Naive B cell (primary cell): Measurements from ENCODE around the gene PLPPR2. TPM values are rescaled to one million over a fixed set of nuclear protein-coding genes. Genes with fewer than 3 reads are reported as not detected.
"Not testable (repeated sequence)": the region's sequence is repeated elsewhere in the genome, so short reads cannot be mapped to it uniquely, and the experiment has no call there.

Source experiments
- ATAC-seq, 2 donors: fragments of 150-1000 bp; cut with Tn5 transposase; 2 replicates each; pipeline ENCODE4 v1.10.0; 2021; ENCODE audit warnings: low read depth in 2 of 2, mild to moderate bottlenecking in 2 of 2, moderate library complexity in 2 of 2
- DNase-seq: peaks from one replicate; pipeline ENCODE4 v3.0.0; 2022
- H3K27ac Mint-ChIP-seq, 6 donors: one replicate each; pipeline ENCODE4 v1.8.0; 2020 to 2022; ENCODE audit warnings: mild to moderate bottlenecking in 6 of 6, mixed read lengths in 6 of 6, moderate library complexity in 5 of 6, inconsistent platforms in 2 of 6
- H3K27me3 Mint-ChIP-seq, 3 donors: one replicate each; pipeline ENCODE4 v1.8.0; 2021 to 2022; ENCODE audit warnings: mixed read lengths in 3 of 3, mild to moderate bottlenecking in 1 of 3
- H3K36me3 Mint-ChIP-seq, 2 donors: one replicate each; pipeline ENCODE4 v1.8.0; 2020 to 2022; ENCODE audit warnings: mixed read lengths in 2 of 2, inconsistent platforms in 1 of 2, mild to moderate bottlenecking in 1 of 2
- H3K4me1 Mint-ChIP-seq, 3 donors: one replicate each; pipeline ENCODE4 v1.8.0; 2020 to 2022; ENCODE audit warnings: mixed read lengths in 3 of 3, inconsistent platforms in 1 of 3, mild to moderate bottlenecking in 1 of 3, moderate library complexity in 1 of 3
- H3K4me3 Mint-ChIP-seq, 8 donors: one replicate each; pipeline ENCODE4 v1.8.0; 2020 to 2022; ENCODE audit warnings: mild to moderate bottlenecking in 8 of 8, mixed read lengths in 8 of 8, moderate library complexity in 8 of 8, inconsistent platforms in 2 of 8
- H3K9me3 Mint-ChIP-seq, 7 donors: one replicate each; pipeline ENCODE4 v1.8.0; 2020 to 2022; ENCODE audit warnings: mixed read lengths in 7 of 7, mild to moderate bottlenecking in 5 of 7, inconsistent platforms in 2 of 7, moderate library complexity in 1 of 7
- polyA plus RNA-seq, 6 donors: library from polyadenylated mRNA; unstranded; fragments of 300-500 nt; fragmentation: Illumina TruSeq; gene quantifications; one replicate each; pipeline ENCODE4 v1.2.3, GENCODE V29; 2021; ENCODE audit warnings: low read depth in 6 of 6

Gene PLPPR2
- polyA plus RNA-seq, 6 donors from 2014 or later, result 0.56 to 0.69 TPM; not detected in 4

DNA sequence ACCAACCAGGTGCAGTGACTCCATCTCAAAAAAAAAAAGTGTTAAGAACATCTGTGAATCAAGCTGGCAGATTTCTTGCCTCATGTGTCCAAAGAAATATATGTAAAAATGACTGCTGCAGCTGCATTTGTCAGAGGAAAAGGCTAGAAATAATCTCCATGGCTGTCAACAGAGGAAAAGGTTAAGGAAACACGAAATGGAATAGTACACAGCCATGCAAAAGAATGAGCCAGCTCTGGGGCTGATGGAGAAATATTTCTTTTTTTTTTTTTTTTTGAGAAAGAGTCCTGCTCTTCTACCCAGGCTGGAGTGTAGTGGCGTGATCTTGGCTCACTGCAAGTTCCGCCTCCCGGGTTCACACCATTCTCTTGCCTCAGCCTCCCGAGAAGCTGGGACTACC, 22.4 kb upstream of the PLPPR2 start:
- DNase-seq, result no peak
- ATAC-seq, result no peak
- Mint-ChIP-seq H3K27ac (no peak overlapping the region), H3K4me3 (no peak overlapping the region), H3K36me3 (peaks cover 12 to 18% of the 10 kb centered on the region in 2 donors), H3K4me1 (peaks cover 1 to 10% (median 8%) of the 10 kb centered on the region in 3 donors), H3K9me3 (peaks cover 0 to 6% (median 0%) of the 10 kb centered on the region in 7 donors), H3K27me3 (no peaks in the 10 kb centered on the region)

DNA sequence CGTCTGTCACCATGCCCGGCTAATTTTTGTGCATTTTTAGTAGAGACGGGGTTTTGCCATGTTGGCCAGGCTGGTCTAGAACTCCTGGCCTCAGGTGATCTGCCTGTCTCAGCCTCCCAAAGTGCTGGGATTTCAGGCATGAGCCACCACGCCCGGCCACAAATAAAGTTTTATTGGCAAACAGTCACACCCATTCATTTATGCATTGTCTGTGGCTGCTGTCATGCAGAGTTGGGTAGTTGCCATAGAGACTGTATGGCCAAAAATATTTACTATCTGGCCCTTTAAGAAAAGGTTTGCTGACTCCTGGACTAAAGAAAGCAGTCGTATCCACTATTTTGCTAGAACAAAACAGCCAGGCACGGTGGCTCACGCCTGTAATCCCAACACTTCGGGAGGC, 21.4 kb upstream of the PLPPR2 start:
- not testable (repeated sequence) for H3K4me3 Mint-ChIP-seq, H3K9me3 Mint-ChIP-seq, H3K27me3 Mint-ChIP-seq, DNase-seq
- Mint-ChIP-seq H3K27ac (peak overlapping the region in 1 of 6 donors; percentile 78), H3K4me1 (peaks cover 8 to 18% (median 18%) of the 10 kb centered on the region in 3 donors), H3K36me3 (peaks cover 12 to 18% of the 10 kb centered on the region in 2 donors)
- ATAC-seq, result peak in 1 of 2 donors; percentile 38

DNA sequence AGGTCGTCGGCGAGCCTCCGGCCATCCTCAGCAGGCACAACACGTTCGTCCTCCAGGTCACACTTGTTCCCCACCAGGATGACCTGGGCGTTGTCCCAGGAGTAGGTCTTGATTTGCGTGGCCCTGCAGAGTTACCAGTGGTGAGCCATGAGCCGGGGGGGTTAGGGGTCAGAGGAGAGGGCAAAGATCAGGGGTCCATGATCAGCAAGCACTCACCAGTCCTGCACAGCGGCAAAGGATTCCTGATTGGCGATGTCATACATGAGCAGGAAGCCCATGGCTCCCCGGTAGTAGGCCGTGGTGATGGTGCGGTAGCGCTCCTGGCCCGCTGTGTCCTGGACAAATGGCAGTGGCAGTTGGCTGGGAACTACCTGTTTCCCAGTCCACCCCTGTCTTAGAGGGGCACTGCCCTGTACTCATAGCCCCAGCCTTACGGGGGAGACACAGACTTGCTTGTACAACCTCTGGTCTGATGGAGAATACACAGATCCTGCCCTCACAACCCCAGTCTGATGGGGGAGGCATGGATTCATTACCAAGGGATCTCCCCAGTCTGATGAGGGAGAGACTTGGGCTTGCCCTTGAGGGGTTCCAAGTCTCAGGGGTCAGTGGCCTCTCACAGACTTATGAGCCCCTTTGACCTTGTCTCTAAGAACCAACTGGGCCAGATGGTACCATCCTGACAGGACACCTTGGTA, 19.6 kb upstream of the PLPPR2 start:
- H3K27me3 Mint-ChIP-seq, result no peaks in the 10 kb centered on the region
- peaks cover 0 to 6% (median 0%) of the 10 kb centered on the region in 7 donors for H3K9me3 Mint-ChIP-seq
- no peak for DNase-seq
- no peak for ATAC-seq
- peaks cover 12 to 18% of the 10 kb centered on the region in 2 donors for H3K36me3 Mint-ChIP-seq
- H3K27ac Mint-ChIP-seq, result peak overlapping the region in 2 of 6 donors; percentile 69 to 91
- H3K4me3 Mint-ChIP-seq, result peak overlapping the region in 2 of 8 donors; percentile 27 to 35
- peaks cover 12 to 28% (median 27%) of the 10 kb centered on the region in 3 donors for H3K4me1 Mint-ChIP-seq

DNA sequence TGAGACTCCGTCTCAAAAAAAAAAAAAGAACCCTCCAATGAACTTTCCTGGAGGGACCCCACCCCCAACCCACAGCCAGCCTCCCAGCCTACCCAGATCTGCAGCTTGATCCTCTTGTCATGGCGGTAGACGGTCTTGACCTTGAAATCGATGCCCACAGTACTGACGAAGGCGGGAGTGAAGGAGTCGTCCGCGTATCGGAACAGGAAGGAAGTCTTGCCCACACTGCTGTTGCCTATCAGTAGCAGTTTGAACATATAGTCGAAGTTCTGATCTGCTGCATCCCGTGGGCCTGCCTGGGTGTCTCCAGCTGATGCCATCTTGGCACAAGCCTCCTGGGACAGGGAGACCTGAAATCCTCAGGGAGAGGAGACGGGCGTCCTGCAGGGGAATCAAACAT, 18.2 kb upstream of the PLPPR2 start:
- H3K27ac Mint-ChIP-seq, result peak overlapping the region in 1 of 6 donors; percentile 24
- peak overlapping the region in 3 of 8 donors; percentile 1 to 65 (median 64) for H3K4me3 Mint-ChIP-seq
- H3K27me3 Mint-ChIP-seq, result no peaks in the 10 kb centered on the region
- peaks cover 12 to 18% of the 10 kb centered on the region in 2 donors for H3K36me3 Mint-ChIP-seq
- H3K9me3 Mint-ChIP-seq, result peaks cover 0 to 6% (median 0%) of the 10 kb centered on the region in 7 donors
- DNase-seq, result no peak
- ATAC-seq, result peak in 1 of 2 donors; percentile 32
- H3K4me1 Mint-ChIP-seq, result peaks cover 12 to 28% (median 27%) of the 10 kb centered on the region in 3 donors

DNA sequence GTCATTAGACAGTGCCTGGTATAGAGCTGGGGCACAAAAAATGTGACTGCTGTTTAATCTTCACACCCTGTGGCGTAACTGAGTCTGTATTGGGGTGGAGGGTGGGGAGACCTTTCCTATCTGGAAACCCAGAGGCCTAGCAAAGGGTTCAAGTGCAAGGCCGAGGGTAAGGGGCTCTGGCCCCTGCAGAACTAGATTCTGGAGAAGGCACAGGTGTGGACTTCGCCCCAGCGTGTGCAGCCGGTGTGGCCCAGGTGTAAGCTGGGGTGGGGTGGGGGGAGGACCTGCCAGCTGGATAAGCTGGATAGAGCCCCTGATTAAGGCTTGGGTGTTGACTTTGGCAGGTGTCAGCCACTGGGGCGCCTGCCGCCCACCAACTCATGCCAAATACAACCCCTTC, 17.1 kb upstream of the PLPPR2 start:
- H3K4me1 Mint-ChIP-seq, result peaks cover 12 to 28% (median 27%) of the 10 kb centered on the region in 3 donors

DNA sequence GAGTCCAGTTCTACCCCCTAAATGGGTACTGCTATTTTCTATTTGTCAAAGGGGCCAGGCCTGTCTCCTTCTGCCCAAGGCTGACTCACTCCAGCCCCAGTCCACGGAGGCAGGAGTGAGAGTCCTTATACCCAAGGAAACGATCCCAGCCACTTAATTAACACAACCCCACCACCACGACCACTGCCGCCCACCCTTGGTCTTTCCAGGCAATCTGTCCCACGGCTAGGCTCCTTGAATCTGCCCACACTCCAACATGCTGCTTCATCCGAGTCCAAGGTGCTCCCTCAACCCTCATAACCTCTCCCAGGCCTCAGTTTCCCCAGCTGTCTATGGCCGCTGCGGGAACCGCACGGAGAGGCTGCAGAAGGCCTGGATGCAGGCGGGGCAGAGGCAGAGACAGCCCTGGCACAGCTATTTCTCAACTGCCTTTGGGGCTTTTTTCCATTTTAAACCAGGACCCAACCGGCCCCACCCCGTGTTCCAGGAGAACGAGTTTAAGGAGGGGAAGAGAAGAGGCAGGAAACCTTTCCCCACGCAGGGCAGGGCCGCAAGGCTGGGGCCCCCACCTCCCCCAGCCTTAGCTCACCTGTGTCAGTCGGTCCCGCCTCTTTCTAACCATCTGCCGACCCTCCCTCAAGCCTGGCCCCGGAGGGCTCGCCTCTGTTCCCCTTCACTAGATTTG, 16.5 kb upstream of the PLPPR2 start:
- Mint-ChIP-seq H3K36me3 (peaks cover 6 to 8% of the 10 kb centered on the region in 2 donors), H3K27me3 (no peaks in the 10 kb centered on the region), H3K27ac (peak overlapping the region in 4 of 6 donors; percentile 29 to 69 (median 59)), H3K4me3 (peak overlapping the region; percentile 70 to 88 (median 86)), H3K9me3 (peaks cover 0 to 5% (median 0%) of the 10 kb centered on the region in 7 donors), H3K4me1 (peaks cover 12 to 28% (median 27%) of the 10 kb centered on the region in 3 donors)
- no peak for DNase-seq
- no peak for ATAC-seq

More for the DNA sequence above, 17.1 kb upstream of the PLPPR2 start:
- DNase-seq (no peak), ATAC-seq (no peak)
- H3K9me3 Mint-ChIP-seq, result peaks cover 0 to 5% (median 0%) of the 10 kb centered on the region in 7 donors
- H3K27ac Mint-ChIP-seq, result no peak overlapping the region
- H3K27me3 Mint-ChIP-seq, result no peaks in the 10 kb centered on the region
- peak overlapping the region in 4 of 8 donors; percentile 5 to 85 (median 58) for H3K4me3 Mint-ChIP-seq
- peaks cover 6 to 10% of the 10 kb centered on the region in 2 donors for H3K36me3 Mint-ChIP-seq

DNA sequence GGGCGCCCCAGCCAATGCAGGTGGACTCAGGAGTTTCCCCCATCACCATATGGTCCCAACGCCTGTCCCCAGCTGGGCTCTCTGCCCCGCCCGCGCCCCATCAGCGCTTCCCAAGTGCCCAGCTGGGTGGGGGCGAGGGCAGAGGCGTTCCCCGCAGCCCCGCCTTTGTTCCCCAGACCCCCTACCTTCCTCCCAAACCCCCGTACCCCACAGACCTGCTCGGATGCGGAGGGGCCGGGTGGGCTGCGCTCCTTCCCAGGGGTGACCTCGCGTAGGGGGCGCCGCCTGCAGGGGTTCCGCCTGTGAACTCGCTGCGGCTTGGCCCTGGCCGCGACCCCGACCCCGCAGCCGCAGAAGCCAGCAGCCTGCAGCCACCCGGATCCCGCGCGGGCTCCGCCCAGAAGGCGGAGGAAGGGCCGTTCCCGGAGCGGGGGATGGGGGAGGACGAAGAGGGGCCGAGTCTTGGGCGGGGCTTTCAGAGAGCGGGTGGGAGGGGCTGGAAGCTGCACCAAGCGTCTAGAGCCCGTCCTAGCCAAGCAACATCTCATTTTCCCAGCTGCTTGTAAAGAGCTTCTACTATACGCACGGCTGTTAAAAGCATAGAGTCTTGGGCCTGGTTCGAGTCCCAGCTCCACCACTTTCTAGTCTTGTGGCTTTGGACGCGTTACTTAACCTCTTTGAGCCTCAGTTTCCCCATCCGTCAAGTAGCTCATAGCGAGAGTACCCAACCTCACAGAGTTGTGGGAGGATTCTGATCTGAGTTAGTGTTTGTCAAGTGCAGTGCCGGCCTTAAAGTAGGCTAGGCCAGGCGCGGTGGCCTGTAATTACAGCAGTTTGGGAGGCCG, 15.8 kb upstream of the PLPPR2 start, which contains the start of gene RAB3D:
Gene RAB3D (minus strand): TSS at position 404 of the 845 bp plus-strand sequence. CDS start 2,258 bp downstream, outside the sequence.
- Mint-ChIP-seq H3K4me1 (peaks cover 15 to 31% (median 31%) of the 10 kb centered on the region in 3 donors), H3K27ac (peak within 1 kb of the TSS in 5 of 6 donors; percentile 29 to 69 (median 54)), H3K27me3 (no peaks in the 10 kb centered on the region), H3K9me3 (peaks cover 0 to 5% (median 0%) of the 10 kb centered on the region in 7 donors), H3K4me3 (peak within 1 kb of the TSS; percentile 70 to 88 (median 86)), H3K36me3 (peaks cover 6 to 8% of the 10 kb centered on the region in 2 donors)
- ATAC-seq (peak; percentile 89 to 90), DNase-seq (peak; percentile 59)

DNA sequence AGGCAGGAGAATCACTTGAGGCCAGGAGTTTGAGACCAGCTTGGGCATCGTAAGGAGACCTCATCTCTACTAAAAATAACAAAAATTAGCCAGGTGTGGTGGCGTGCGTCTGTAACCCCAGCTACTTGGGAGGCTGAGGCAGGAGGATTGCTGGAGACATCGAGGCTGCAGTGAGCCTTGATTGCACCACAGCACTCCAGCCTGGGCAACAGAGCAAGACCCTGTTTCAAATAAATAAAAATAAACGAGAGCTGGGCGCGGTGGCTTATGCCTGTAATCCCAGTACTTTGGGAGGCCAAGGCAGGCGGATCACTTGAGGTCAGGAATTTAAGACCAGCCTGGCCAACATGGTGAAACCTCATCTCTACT, 15.1 kb upstream of the PLPPR2 start:
- H3K36me3 Mint-ChIP-seq, DNase-seq, ATAC-seq, H3K27me3 Mint-ChIP-seq, H3K9me3 Mint-ChIP-seq: not testable (repeated sequence)
- Mint-ChIP-seq H3K27ac (peak overlapping the region in 1 of 6 donors; percentile 32), H3K4me3 (peak overlapping the region; percentile 70 to 88 (median 86)), H3K4me1 (peaks cover 18 to 37% (median 36%) of the 10 kb centered on the region in 3 donors)

DNA sequence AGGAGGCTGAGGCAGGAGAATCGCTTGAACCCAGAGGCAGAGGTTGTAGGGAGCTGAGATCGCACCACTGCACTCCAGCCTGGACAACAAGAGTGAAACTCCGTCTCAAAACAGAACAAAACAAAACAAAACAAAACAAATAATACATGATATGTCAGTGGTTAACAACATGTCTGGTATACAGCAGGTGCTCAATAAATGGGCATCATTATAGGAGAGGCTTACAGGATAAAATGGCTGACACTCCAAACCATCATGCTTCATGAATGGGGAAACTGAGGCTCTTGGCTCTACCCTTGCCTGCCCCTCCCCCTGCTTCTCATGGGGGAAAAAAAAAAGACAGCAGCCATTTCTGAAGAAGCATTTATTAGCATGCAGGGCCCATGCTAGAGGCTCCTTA, 12.8 kb upstream of the PLPPR2 start:
- Mint-ChIP-seq H3K36me3 (no peaks in the 10 kb centered on the region), H3K4me1 (peaks cover 41 to 55% (median 54%) of the 10 kb centered on the region in 3 donors), H3K9me3 (no peaks in the 10 kb centered on the region), H3K4me3 (peak overlapping the region in 3 of 8 donors; percentile 12 to 58 (median 37)), H3K27me3 (no peaks in the 10 kb centered on the region), H3K27ac (peak overlapping the region in 1 of 6 donors; percentile 60)
- ATAC-seq, result no peak
- DNase-seq, result no peak

DNA sequence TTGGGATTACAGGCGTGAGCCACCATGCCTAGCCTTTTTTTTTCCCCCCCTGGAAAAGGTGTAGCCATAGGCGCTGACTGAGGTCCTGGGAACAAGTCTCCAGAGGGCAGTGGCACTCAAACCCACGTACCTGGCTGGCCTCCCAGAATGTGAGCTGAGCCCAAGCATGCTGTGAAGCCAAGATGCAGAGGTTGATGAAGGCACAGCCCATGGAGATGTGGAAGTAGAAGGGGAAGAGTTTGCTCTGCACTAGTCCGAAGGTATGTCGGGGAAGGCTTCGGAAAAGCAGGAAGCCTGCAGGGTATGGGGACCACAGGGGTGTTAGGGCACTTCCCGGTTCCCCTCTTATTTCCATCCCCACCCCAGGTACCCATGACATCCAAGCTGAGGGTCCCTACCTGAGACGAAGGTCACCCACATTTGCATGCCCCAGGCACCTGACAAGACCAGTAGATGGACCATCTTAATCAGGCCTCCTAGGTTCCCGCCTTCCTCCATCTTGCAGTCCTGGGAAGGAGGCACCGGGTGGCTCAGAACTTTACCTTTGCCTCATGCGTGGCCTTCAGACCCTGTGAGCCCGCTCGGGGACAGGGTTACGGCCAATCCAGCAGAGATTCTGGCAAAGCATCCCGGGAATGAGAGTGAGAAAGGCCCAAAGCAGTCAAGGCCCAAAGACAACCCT, 10.0 kb upstream of the PLPPR2 start:
- H3K27ac Mint-ChIP-seq, result peak overlapping the region; percentile 50 to 99 (median 98)
- H3K36me3 Mint-ChIP-seq, result peaks cover 0 to 8% of the 10 kb centered on the region in 2 donors
- H3K4me1 Mint-ChIP-seq, result peaks cover 35 to 41% (median 38%) of the 10 kb centered on the region in 3 donors
- peaks cover 0 to 7% (median 0%) of the 10 kb centered on the region in 7 donors for H3K9me3 Mint-ChIP-seq
- ATAC-seq (no peak), DNase-seq (no peak)
- H3K4me3 Mint-ChIP-seq, result peak overlapping the region; percentile 93 to 98 (median 97)
- H3K27me3 Mint-ChIP-seq, result no peaks in the 10 kb centered on the region

DNA sequence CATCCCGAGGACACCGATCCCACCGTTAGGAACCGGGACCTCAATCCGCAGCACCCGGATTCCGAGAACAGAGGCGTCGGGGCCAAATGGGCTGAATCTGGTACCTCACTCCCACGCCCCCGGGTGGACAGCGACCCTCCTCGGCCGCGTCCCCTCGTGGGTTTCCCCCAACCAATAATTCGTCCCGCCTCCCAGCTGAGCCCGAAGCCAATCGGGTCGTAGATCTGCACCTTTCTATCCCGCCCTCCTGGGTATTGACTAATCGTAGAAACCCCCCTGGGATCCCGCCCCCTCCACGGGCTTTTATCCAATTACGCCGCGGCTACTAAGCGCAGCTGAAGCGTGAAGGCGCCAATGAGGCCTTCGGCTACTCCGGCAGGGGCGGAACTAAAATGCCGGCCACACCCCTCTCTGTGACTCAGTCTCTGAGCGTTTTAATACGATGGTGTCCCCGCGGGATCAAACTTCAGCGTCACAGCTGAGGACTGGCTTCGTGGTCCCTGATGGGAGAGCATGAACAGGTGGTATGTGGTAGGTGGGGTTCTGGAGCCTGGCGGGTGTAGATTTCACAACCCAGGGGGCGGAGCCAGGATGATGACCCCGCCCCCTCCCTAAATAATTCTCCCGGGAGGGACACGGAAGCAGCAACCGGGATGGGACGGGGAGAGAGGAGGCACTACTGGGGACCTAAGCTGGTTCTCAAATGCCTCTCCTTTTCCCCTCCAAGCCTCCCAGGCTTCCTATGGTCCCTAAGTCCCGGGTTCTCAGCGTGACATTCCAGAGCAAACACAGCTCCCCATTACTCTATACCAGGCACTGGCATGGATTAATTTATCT, 8.9 kb upstream of the PLPPR2 start, which contains the start of the genes CCDC159 and TMEM205:
Gene CCDC159 (plus strand): TSS at position 416 of the 837 bp plus-strand sequence. CDS start 88 bp downstream, at position 504.
Gene TMEM205 (minus strand): TSS at position 165 of the 837 bp plus-strand sequence. CDS start 649 bp downstream, outside the sequence.
- Mint-ChIP-seq H3K4me1 (peaks cover 35 to 51% (median 38%) of the 10 kb centered on the region in 3 donors), H3K27ac (peak within 1 kb of the TSS; percentile 89 to 99 (median 98)), H3K27me3 (no peaks in the 10 kb centered on the region), H3K36me3 (peaks cover 0 to 8% of the 10 kb centered on the region in 2 donors), H3K4me3 (peak within 1 kb of the TSS; percentile 93 to 98 (median 97)), H3K9me3 (peaks cover 0 to 7% (median 0%) of the 10 kb centered on the region in 7 donors)
- ATAC-seq (peak; percentile 89 to 90), DNase-seq (peak; percentile 99)
